Right cardiac atrium (tissue), 5 donors: Measurements from ENCODE around the gene TAS2R41. TPM values are rescaled to one million over a fixed set of nuclear protein-coding genes. Genes with fewer than 3 reads are reported as not detected.
A peak's percentile ranks its signal among the peaks of the same experiment; 100 is the strongest.

Source experiments
- ATAC-seq, 2 donors: fragments of 200-7000 bp; cut with Tn5 transposase; one replicate each; pipeline versions ENCODE4 v1.8.0 to v1.9.1; 2020; ENCODE audit warnings: moderate library complexity in 2 of 2, mild to moderate bottlenecking in 1 of 2
- DNase-seq, 3 donors: peaks; one replicate each; pipeline ENCODE4 v3.0.0-alpha.2; 2020
- H3K27ac ChIP-seq: one replicate; pipeline ENCODE4 v1.5.1; 2013; ENCODE audit warnings: mild to moderate bottlenecking, low read length, control low read depth, moderate library complexity
- H3K27me3 ChIP-seq: one replicate; pipeline ENCODE4 v1.6.1; 2013; ENCODE audit not compliant: control insufficient read depth, insufficient read depth
- H3K4me1 ChIP-seq: one replicate; pipeline ENCODE4 v1.6.1; 2013; ENCODE audit warnings: low read length; ENCODE audit not compliant: control insufficient read depth, insufficient read depth
- H3K4me3 ChIP-seq: one replicate; pipeline ENCODE4 v1.5.1; 2013; ENCODE audit warnings: low read length, control low read depth
- H3K9me3 ChIP-seq: one replicate; pipeline ENCODE4 v1.6.1; 2013; ENCODE audit warnings: low read length; ENCODE audit not compliant: control insufficient read depth
- WGBS: extraction: QIAGEN DNeasy Blood & Tissue Kit; methylation state at CpG from one replicate; pipeline ENCODE4 v1.1.7; 2013; 5-methylcytosine and 5-hydroxymethylcytosine counted together
- intact Hi-C, 4 donors: fragments of 100-400 bp; cut with DNase I; formaldehyde crosslinking; loops; one replicate each; pipeline versions ENCODE4 v1.11.0 to v1.14.0; 2022 to 2023
- long read RNA-seq, 4 donors: library from polyadenylated mRNA; unstranded; transcript quantifications; one replicate each; pipeline ENCODE4 v2.0.0, GENCODE V29; 2020 to 2021
- polyA plus RNA-seq: library from polyadenylated mRNA; stranded (reverse); fragments of 200-250 nt; gene quantifications from one replicate; pipeline ENCODE4 v1.2.3, GENCODE V29; 2013
- total RNA-seq, 4 donors: library from RNA; stranded (reverse); fragmentation: NEBNext Ultra II Directional; extraction: Animal tissue kit (Norgen Biotek cat#: 25700); gene quantifications; one replicate each; pipeline ENCODE4 v1.2.1, GENCODE V29; 2021
- donor health status: healthy with polysubstance abuse.
- donor health status: DM: no; HTN: yes; CAD: no.
- donor health status: DM: no; HTN: no; CAD: no.
- donor health status: DM: no; HTN: yes; CAD: no; lungs with severe emphysema.
- donor health status: DM: yes; HTN: yes; CAD: no.

The TAS2R41 gene, protein sequence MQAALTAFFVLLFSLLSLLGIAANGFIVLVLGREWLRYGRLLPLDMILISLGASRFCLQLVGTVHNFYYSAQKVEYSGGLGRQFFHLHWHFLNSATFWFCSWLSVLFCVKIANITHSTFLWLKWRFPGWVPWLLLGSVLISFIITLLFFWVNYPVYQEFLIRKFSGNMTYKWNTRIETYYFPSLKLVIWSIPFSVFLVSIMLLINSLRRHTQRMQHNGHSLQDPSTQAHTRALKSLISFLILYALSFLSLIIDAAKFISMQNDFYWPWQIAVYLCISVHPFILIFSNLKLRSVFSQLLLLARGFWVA
- total RNA-seq (not detected), polyA plus RNA-seq (not detected)
- long read RNA-seq, donor 1: 0 reads
- long read RNA-seq, donor 2: 0 reads
- long read RNA-seq, donor 3: 0 reads
- long read RNA-seq, donor 4: 0 reads

DNA sequence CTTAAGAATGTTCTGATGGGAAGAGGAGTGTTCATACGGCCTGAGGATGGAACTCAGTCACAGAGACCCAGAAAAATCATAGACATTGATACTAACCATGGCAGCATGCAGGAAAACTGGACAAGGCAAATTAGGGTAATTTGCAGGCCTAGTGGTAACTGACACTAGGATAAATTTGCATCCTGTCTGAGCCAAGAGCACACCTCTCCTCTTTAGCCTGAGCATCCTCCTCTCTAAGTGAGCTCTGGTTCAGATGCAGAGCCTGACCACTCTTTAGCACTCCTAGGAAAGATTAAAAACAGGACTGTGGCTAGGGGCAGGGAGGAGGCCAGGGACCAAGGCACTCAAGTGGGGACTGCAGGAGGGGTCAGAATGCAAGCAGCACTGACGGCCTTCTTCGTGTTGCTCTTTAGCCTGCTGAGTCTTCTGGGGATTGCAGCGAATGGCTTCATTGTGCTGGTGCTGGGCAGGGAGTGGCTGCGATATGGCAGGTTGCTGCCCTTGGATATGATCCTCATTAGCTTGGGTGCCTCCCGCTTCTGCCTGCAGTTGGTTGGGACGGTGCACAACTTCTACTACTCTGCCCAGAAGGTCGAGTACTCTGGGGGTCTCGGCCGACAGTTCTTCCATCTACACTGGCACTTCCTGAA is at the start of gene TAS2R41:
TSS of gene TAS2R41 (plus strand) at position 373 of the 650 bp plus-strand sequence. CDS start at position 373, 0 bp downstream.
- Histone ChIP-seq H3K27me3 (no peaks in the 10 kb centered on the region), H3K27ac (no peak within 1 kb of the TSS), H3K4me3 (no peak within 1 kb of the TSS), H3K9me3 (no peaks in the 10 kb centered on the region), H3K4me1 (no peaks in the 10 kb centered on the region)
- ATAC-seq (no peak), DNase-seq (no peak)
- 81% methylated on average over 10 of the region's 10 CpGs for WGBS
- intact Hi-C loops: no loop called here

DNA sequence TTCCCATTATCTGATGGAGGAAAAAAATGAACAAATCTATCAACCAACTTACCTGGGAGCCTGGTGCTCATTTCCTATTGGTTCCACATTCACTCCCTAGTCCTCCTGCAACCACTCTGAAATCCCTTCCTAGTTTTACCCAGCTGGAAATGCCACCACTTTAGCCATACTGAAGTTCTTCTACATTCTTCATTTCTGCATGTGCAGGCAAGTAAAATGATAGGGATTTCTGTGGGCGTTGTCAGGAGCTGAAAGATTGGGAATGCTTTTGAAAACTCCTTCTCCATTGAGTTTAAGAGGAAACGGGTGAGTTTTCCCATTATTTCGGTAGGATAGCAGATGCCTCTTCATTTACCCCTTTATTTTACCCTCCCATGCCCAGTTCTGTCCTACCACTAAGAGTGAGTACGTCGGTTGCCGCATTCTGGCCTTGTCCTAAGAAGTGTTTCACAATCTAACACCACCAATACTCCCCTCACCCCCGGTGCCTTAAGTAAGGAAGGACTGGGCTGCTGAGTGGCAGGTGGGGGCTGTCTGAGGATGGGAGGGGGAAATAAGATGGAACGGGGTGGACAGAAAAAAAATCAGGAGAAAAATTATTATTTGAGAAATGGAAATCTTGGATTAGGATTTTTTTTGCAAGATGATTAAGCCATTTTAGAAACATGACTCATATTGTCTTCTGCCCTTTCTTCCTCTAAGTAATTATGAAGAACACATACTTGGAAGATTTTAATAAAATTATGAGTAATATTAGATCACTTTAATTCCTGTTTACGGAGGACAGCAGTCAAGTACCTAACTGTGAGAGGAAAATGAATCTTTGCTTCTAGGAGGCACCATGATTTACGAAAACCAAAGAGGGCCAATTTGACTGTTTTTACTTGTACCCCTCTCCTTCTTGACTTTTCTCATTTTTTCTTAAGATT is 47.6 kb upstream of the TAS2R41 start:
- WGBS: 77% methylated on average over 10 of the region's 10 CpGs
- ATAC-seq: no peak
- no peaks in the 10 kb centered on the region for H3K27me3 ChIP-seq

DNA sequence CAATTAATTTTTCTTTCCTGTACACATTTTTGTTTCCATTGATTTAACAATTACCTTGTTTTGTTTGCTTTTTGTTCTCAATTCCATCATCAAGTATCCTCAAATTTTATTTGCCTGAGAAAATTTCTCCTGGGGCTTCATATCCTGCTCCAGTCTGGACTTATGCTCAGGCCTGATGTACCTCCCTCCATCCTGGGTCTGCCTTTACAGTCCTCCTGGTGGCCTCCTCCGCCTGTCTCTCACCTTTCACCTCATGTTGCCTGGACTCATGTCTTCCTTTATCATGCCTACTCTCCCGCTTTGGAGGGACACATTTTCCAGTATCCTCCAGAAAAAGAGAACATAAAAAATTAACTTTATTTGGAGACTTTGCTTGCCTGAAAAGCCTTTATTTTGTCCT is 46.6 kb upstream of the TAS2R41 start:
- WGBS: 67% methylated on average over 2 of the region's 2 CpGs
- Histone ChIP-seq H3K27me3 (no peaks in the 10 kb centered on the region), H3K4me1 (no peaks in the 10 kb centered on the region), H3K27ac (no peak overlapping the region), H3K4me3 (no peak overlapping the region), H3K9me3 (no peaks in the 10 kb centered on the region)
- DNase-seq: no peak
- intact Hi-C loops: no loop called here
- no peak for ATAC-seq

More for the DNA sequence above, 47.6 kb upstream of the TAS2R41 start:
- no peaks in the 10 kb centered on the region for H3K4me1 ChIP-seq
- intact Hi-C loops: no loop called here
- H3K27ac ChIP-seq: no peak overlapping the region
- no peak for DNase-seq
- H3K9me3 ChIP-seq: no peaks in the 10 kb centered on the region
- H3K4me3 ChIP-seq: no peak overlapping the region

DNA sequence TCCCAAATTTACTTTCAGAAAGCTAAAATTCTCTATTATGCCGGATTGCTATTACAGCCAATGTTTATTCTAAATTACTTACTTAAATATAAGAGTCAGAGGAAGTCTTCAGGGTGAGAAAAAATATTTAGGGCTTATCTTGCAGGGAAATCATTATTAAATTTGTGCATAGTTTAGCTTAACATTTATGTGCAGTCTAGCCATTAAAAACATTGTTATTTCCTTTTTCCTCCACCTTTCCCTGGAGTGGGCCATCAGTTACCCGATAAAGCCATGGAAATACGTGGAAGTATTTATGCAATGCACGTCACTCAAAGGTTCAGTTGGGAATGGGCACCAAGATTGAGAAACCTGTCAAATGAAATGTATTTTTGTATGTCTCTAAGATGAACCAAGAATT is 43.9 kb upstream of the TAS2R41 start:
- no peaks in the 10 kb centered on the region for H3K27me3 ChIP-seq
- DNase-seq (no peak), ATAC-seq (no peak)
- 78% methylated on average over 4 of the region's 4 CpGs for WGBS
- no peaks in the 10 kb centered on the region for H3K4me1 ChIP-seq
- intact Hi-C loops: no loop called here
- H3K9me3 ChIP-seq: no peaks in the 10 kb centered on the region
- no peak overlapping the region for H3K4me3 ChIP-seq
- H3K27ac ChIP-seq: no peak overlapping the region

DNA sequence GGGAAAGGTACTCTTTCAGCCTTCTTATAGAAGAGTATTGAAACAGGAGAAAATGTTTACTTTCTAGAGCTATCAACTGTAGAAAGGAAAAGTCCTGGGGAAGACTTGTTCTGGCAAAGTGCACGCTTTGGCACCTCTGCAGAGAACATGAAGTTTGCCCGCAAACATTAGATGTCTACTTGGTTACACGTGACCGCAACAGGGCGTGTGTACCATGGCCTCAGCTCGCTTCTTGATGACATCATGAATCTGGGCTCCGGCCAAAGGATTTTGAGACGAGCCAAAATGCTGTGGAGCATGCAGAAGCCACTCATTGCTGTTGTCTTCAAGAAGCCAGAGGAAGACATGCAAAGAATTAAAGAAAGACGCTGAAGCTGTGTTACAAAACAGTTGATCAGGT is 43.0 kb upstream of the TAS2R41 start:
- Histone ChIP-seq H3K9me3 (no peaks in the 10 kb centered on the region), H3K4me1 (no peaks in the 10 kb centered on the region), H3K4me3 (no peak overlapping the region), H3K27me3 (no peaks in the 10 kb centered on the region), H3K27ac (no peak overlapping the region)
- intact Hi-C loops: no loop called here
- WGBS: 60% methylated on average over 9 of the region's 9 CpGs
- peak; percentile 49 to 75 for ATAC-seq
- DNase-seq: peak; percentile 70 to 88 (median 80)

DNA sequence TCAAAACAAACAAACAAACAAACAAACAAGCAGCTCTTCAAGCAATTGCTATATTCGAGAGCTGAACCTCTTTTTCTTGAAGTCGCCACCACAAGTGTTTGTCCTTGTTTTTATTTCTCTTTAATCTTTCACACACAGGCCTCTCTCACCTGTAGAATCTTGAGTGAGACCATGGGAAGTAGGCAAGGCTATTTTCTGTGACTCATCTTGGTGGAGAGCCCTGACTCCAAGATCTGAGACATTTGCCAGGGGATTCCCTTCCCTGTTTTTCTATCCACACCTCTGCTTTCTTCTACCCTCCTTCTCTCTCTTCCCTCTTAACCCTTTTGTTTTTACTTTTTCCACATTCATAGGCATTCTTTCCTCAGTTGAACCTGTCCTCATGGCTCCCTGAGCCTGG is 42.4 kb upstream of the TAS2R41 start:
- Histone ChIP-seq H3K9me3 (no peaks in the 10 kb centered on the region), H3K27me3 (no peaks in the 10 kb centered on the region), H3K4me1 (no peaks in the 10 kb centered on the region), H3K4me3 (no peak overlapping the region), H3K27ac (no peak overlapping the region)
- DNase-seq (no peak), ATAC-seq (no peak)
- intact Hi-C loops: no loop called here
- 91% methylated on average over 2 of the region's 2 CpGs for WGBS

DNA sequence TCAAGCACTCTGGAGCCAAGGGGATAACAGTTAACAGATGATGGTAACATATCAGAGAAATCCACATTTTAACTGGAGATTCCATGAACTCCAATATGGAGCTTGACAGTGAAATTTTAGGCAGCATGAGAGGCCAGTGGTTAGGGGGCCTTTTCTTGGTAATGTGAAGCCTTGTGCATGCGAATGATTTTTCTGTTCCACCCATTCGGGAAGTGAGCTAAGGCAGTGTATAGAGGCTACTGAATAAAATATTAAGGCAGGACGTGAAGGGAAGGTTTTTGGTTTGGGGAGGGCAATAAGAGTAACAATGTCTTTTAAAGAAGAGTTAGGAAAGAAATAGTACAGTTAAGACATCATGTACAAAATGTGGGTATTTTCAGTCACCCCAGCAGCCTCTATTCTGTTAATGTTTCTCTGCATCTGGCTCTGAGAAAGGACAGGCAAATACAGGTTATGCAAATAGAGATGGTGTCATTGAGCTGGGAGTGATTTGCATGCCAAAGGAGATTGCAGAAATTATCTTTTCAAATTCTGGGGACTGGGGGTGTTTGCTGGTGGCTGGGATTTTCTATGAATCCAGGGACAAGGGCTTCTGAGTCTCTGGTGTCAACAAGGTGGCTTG is 41.2 kb upstream of the TAS2R41 start:
- ATAC-seq (no peak), DNase-seq (no peak)
- Histone ChIP-seq H3K27me3 (no peaks in the 10 kb centered on the region), H3K4me3 (no peak overlapping the region), H3K4me1 (no peaks in the 10 kb centered on the region), H3K9me3 (no peaks in the 10 kb centered on the region), H3K27ac (no peak overlapping the region)
- 91% methylated on average over 3 of the region's 3 CpGs for WGBS
- intact Hi-C loops: no loop called here

DNA sequence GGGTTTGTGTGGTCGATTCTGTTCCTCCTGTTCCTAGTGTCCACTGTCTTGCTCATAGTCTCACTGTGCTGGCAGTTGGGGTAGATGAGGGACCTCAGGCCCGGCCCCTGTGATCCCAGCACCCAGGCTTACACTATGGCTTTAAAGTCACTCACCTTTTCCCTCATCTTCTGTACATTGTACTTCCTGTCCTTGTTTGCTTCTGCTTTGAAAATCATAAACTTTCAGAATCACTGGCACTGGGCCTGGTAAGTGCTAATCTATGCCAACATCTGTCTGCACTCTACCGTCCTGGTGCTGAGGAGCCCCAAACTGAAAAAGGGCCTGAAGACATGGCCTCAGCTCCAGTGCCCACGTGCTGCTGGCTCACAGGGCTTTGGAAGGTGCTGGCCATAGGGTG is 40.1 kb upstream of the TAS2R41 start:
- WGBS: 71% methylated on average over 4 of the region's 4 CpGs
- intact Hi-C loops: no loop called here
- H3K27me3 ChIP-seq: no peaks in the 10 kb centered on the region
- H3K4me1 ChIP-seq: no peaks in the 10 kb centered on the region
- no peak for ATAC-seq
- H3K27ac ChIP-seq: no peak overlapping the region
- H3K9me3 ChIP-seq: no peaks in the 10 kb centered on the region
- no peak overlapping the region for H3K4me3 ChIP-seq
- DNase-seq: no peak

DNA sequence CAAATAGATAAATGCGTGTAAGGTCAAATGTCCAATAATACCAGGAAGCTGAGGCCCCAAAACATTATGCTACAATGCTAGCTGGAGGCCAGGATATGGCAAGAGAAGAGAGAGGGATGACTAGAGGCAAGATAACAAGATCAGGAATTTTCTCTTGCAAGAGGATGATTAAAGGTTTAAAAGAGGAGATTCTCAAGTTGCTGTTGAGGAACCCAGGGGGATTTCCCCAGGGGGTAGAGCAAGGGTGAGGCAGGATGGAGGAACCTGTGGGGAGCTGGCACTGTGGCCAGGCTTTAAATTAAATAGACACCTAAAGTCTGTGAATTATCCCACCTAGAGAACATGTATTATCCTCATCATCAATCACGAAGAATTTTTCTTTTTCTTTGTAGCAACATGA is 37.8 kb upstream of the TAS2R41 start:
- H3K27ac ChIP-seq: no peak overlapping the region

DNA sequence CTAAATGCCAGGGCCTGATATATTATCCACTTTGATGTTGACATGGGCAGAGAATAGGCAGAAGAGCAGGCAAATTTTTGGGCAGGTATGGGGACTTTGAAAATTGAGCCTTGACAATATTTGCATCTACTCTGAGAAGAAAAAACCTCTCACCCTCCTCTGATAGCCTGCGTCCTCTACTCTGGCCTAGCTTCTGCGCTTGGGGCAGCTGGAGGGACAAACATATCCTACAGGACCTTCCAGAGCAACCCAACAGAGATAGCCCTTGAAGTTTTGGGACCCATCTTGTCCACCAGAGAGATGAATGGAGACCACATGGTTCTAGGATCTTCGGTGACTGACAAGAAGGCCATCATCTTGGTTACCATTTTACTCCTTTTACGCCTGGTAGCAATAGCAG is 34.5 kb upstream of the TAS2R41 start, which contains the start of gene TAS2R60:
TSS of gene TAS2R60 (plus strand) at position 301 of the 400 bp plus-strand sequence. CDS start at position 301, 0 bp downstream.
- Histone ChIP-seq H3K27me3 (no peaks in the 10 kb centered on the region), H3K27ac (no peak within 1 kb of the TSS), H3K4me1 (no peaks in the 10 kb centered on the region), H3K9me3 (no peaks in the 10 kb centered on the region), H3K4me3 (no peak within 1 kb of the TSS)
- no peak for DNase-seq
- intact Hi-C loops: no loop called here
- WGBS: 73% methylated on average over 4 of the region's 4 CpGs
- no peak for ATAC-seq

More for the DNA sequence above, 37.8 kb upstream of the TAS2R41 start:
- intact Hi-C loops: no loop called here
- Histone ChIP-seq H3K4me3 (no peak overlapping the region), H3K27me3 (no peaks in the 10 kb centered on the region), H3K4me1 (no peaks in the 10 kb centered on the region), H3K9me3 (no peaks in the 10 kb centered on the region)
- no peak for DNase-seq
- 93% methylated on average over 2 of the region's 2 CpGs for WGBS
- no peak for ATAC-seq
